K562 (cell line): ENCODE measurements around the gene CCNB1IP1. TPM values are rescaled to one million over a fixed set of nuclear protein-coding genes. Genes with fewer than 3 reads are reported as not detected.

Experiments
- ARID2 ChIP-seq: fragments of 450-650 bp; IDR thresholded peaks from 2 replicates; pipeline ENCODE4 v1.6.1; 2017; ENCODE audit warnings: antibody characterized with exemption, mild to moderate bottlenecking
- ATF1 ChIP-seq, 2 experiments: fragments of 450-650 bp in 1 of 2; IDR thresholded peaks; 2 replicates each; pipeline ENCODE4 v1.6.1; 2016; ENCODE audit warnings: missing compliant biosample characterization in 1 of 2, missing genetic modification characterization in 1 of 2
- DACH1 ChIP-seq: fragments of 450-650 bp; IDR thresholded peaks from 2 replicates; pipeline ENCODE4 v1.6.1; 2018; ENCODE audit not compliant: partially characterized antibody
- DIDO1 ChIP-seq: fragments of 450-650 bp; IDR thresholded peaks from 2 replicates; pipeline ENCODE4 v1.6.1; 2016; ENCODE audit warnings: low read depth, missing biosample characterization, missing genetic modification characterization
- EGR1 ChIP-seq: fragments of 450-650 bp; conservative IDR thresholded peaks from 2 replicates; pipeline ENCODE4 v1.6.1; 2017; ENCODE audit warnings: mild to moderate bottlenecking
- ELF4 ChIP-seq: fragments of 450-650 bp; formaldehyde crosslinking; IDR thresholded peaks from 2 replicates; pipeline ENCODE4 v1.4.0; 2022; ENCODE audit warnings: missing genetic modification characterization
- FOXP1 ChIP-seq: sonication (generic); formaldehyde crosslinking; IDR thresholded peaks from 2 replicates; pipeline ENCODE4 v1.8.0; 2022; ENCODE audit warnings: mild to moderate bottlenecking, missing genetic modification reagents
- HLTF ChIP-seq: fragments of 450-650 bp; IDR thresholded peaks from 2 replicates; pipeline ENCODE4 v1.6.1; 2016
- HNRNPUL1 ChIP-seq: fragments of 200-400 bp; formaldehyde crosslinking; IDR thresholded peaks from 2 replicates; pipeline ENCODE4 v1.6.1; 2017; ENCODE audit warnings: low read length
- IRF1 ChIP-seq: sonication (generic); formaldehyde crosslinking; IDR thresholded peaks from 2 replicates; pipeline ENCODE4 v1.8.0; 2022; ENCODE audit warnings: missing genetic modification reagents, mild to moderate bottlenecking, borderline replicate concordance
- KAT7 ChIP-seq: sonication (generic); formaldehyde crosslinking; IDR thresholded peaks from 2 replicates; pipeline ENCODE4 v1.8.0; 2022; ENCODE audit warnings: missing genetic modification reagents, mild to moderate bottlenecking, borderline replicate concordance
- LARP7 ChIP-seq: fragments of 450-650 bp; IDR thresholded peaks from 2 replicates; pipeline ENCODE4 v1.6.1; 2016
- MAFG ChIP-seq: fragments of 450-650 bp; conservative IDR thresholded peaks from 2 replicates; pipeline ENCODE4 v1.6.1; 2016; ENCODE audit warnings: missing genetic modification characterization, missing compliant biosample characterization
- MEIS2 ChIP-seq: fragments of 450-650 bp; IDR thresholded peaks from 2 replicates; pipeline ENCODE4 v1.6.1; 2014; ENCODE audit warnings: mild to moderate bottlenecking; ENCODE audit not compliant: partially characterized antibody
- MYC ChIP-seq, 2 experiments: fragments of 250-450 bp in 1 of 2; sonication (Bioruptor Pico) in 1 of 2; IDR thresholded peaks; 2 replicates each; pipeline versions ENCODE4 v1.5.1 to v1.6.1; 2012 to 2021; ENCODE audit warnings: low read depth in 2 of 2, borderline replicate concordance in 1 of 2, improper control_type of control experiment in 1 of 2, low read length in 1 of 2, mild to moderate bottlenecking in 1 of 2, moderate library complexity in 1 of 2
- NFYB ChIP-seq: IDR thresholded peaks from 2 replicates; pipeline ENCODE4 v1.6.1; 2011; ENCODE audit warnings: mild to moderate bottlenecking, moderate library complexity; ENCODE audit not compliant: insufficient read length; ENCODE audit errors: extremely low read depth
- NR4A1 ChIP-seq, 2 experiments: fragments of 250-450 bp in 1 of 2; fragments of 450-650 bp in 1 of 2; sonication (Bioruptor Pico) in 1 of 2; IDR thresholded peaks; 2 replicates each; pipeline versions ENCODE4 v1.4.0 to v1.6.1; 2016 to 2020; ENCODE audit warnings: mild to moderate bottlenecking in 2 of 2, missing compliant biosample characterization in 1 of 2, missing genetic modification characterization in 1 of 2, moderate library complexity in 1 of 2
- NRF1 ChIP-seq, 2 experiments: fragments of 450-650 bp; IDR thresholded peaks in 1 of 2; conservative IDR thresholded peaks in 1 of 2; 2 replicates each; pipeline ENCODE4 v1.6.1; 2014; ENCODE audit warnings: mild to moderate bottlenecking in 2 of 2
- POU5F1 ChIP-seq: fragments of 150-350 bp; IDR thresholded peaks from 2 replicates; pipeline ENCODE4 v1.6.1; 2014; ENCODE audit warnings: borderline replicate concordance, low read length, low read depth, mild to moderate bottlenecking; ENCODE audit not compliant: partially characterized antibody
- SP1 ChIP-seq: sonication (generic); formaldehyde crosslinking; IDR thresholded peaks from 2 replicates; pipeline ENCODE4 v1.8.1; 2022; ENCODE audit warnings: mild to moderate bottlenecking, missing genetic modification reagents
- TARDBP ChIP-seq: fragments of 450-650 bp; IDR thresholded peaks from 2 replicates; pipeline ENCODE4 v1.6.1; 2016
- TCF7 ChIP-seq: sonication (generic); IDR thresholded peaks from 2 replicates; pipeline ENCODE4 v1.6.1; 2016; ENCODE audit warnings: antibody characterized with exemption, borderline replicate concordance
- ZNF212 ChIP-seq: fragments of 450-650 bp; formaldehyde crosslinking; IDR thresholded peaks from 2 replicates; pipeline ENCODE4 v1.4.0; 2020; ENCODE audit warnings: mild to moderate bottlenecking
- ZNF253 ChIP-seq: fragments of 250-450 bp; sonication (Bioruptor Pico); conservative IDR thresholded peaks from 2 replicates; pipeline ENCODE4 v1.6.1; 2021; ENCODE audit warnings: mild to moderate bottlenecking
- ZNF507 ChIP-seq: conservative IDR thresholded peaks from 2 replicates; pipeline ENCODE4 v1.6.1; 2017; ENCODE audit warnings: missing genetic modification characterization, missing compliant biosample characterization
- polyA plus RNA-seq, 8 experiments: library from polyadenylated mRNA; depleted of rRNA in 4 of 8; stranded (reverse) in 5 of 8; unstranded in 3 of 8; fragments of >200 nt; fragmentation: Nextera tagmentation in 2 of 8; fragmentation: Illumina TruSeq in 1 of 8; extraction: Ambion mirVana in 2 of 8; extraction: Trizol in 1 of 8; gene quantifications; 2 replicates each; pipeline versions ENCODE4 v1.2.1 to v1.2.3, GENCODE V29; 2011 to 2014; ENCODE audit warnings: inconsistent platforms in 1 of 8, missing spikeins in 1 of 8
- total RNA-seq, 7 experiments: library from RNA; depleted of rRNA in 6 of 7; stranded (reverse); fragments of >200 nt in 6 of 7; fragmentation: Illumina TruSeq in 2 of 7; extraction: Trizol in 2 of 7; gene quantifications; 2 replicates each; pipeline versions ENCODE4 v1.2.1 to v1.2.3, GENCODE V29; 2011 to 2021; ENCODE audit warnings: low replicate concordance in 1 of 7

Gene CCNB1IP1
- total and polyA plus RNA-seq, 9 of the 15 experiments (the other 6 are each of a cell fraction or from before 2014, with no cell fraction given): 51.8 to 152 (median 81.0) TPM

- TF ChIP-seq SP1 (CRISPR knock-in tag) (no peak), IRF1 (CRISPR knock-in tag) (no peak), ZNF212 (CRISPR knock-in tag) (no peak), MAFG (tag) (no peak), TARDBP (no peak), ATF1 (CRISPR knock-in tag; IDR thresholded peaks at IDR 0.05) (no peak), ATF1 (tag; IDR thresholded peaks at IDR 0.05) (peak; percentile 66), NFYB (peak; percentile 96), ELF4 (CRISPR knock-in tag) (0 out of 2 replicates have a peak, but pooled peaks have one; percentile 6), ZNF507 (no peak), ZNF253 (CRISPR knock-in tag) (no peak), KAT7 (CRISPR knock-in tag) (no peak), FOXP1 (CRISPR knock-in tag) (no peak), POU5F1 (no peak), HNRNPUL1 (no peak), EGR1 (no peak), DACH1 (no peak), DIDO1 (tag) (no peak), NRF1 (conservative IDR thresholded peaks at IDR 0.05 in 1 of 2, IDR thresholded peaks at IDR 0.05 in 1 of 2) (no peak), MEIS2 (no peak), HLTF (no peak), ARID2 (no peak), TCF7 (no peak), NR4A1 (CRISPR knock-in tag; IDR thresholded peaks at IDR 0.05) (no peak), NR4A1 (tag; IDR thresholded peaks at IDR 0.05) (no peak), LARP7 (peak; percentile 60; the same call in 1 of the 2 replicates), MYC (IDR thresholded peaks at IDR 0.05; ENCODE audit: low read depth, low read length) (peak; percentile 92), MYC (CRISPR knock-in tag; IDR thresholded peaks at IDR 0.05; ENCODE audit: borderline replicate concordance, low read depth) (no peak)
Observed at GRCh38 chr14:20332788-20333493, at the start of gene CCNB1IP1 (continued).
